ENCODE data around the gene SLC25A1.

Gene SLC25A1

GRCh38 chr22:19134176-19134831, 44.2 kb downstream of the SLC25A1 start:
- TF ChIP-seq, protein P1, sequence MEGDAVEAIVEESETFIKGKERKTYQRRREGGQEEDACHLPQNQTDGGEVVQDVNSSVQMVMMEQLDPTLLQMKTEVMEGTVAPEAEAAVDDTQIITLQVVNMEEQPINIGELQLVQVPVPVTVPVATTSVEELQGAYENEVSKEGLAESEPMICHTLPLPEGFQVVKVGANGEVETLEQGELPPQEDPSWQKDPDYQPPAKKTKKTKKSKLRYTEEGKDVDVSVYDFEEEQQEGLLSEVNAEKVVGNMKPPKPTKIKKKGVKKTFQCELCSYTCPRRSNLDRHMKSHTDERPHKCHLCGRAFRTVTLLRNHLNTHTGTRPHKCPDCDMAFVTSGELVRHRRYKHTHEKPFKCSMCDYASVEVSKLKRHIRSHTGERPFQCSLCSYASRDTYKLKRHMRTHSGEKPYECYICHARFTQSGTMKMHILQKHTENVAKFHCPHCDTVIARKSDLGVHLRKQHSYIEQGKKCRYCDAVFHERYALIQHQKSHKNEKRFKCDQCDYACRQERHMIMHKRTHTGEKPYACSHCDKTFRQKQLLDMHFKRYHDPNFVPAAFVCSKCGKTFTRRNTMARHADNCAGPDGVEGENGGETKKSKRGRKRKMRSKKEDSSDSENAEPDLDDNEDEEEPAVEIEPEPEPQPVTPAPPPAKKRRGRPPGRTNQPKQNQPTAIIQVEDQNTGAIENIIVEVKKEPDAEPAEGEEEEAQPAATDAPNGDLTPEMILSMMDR (IDR thresholded peaks at IDR 0.05; ENCODE audit: borderline replicate concordance, insufficient read depth, low read depth, low read length) = no peak
- H3K4me3 ChIP-seq (ENCODE audit: low read depth, low read length) = no peak overlapping the region

- H3K4me3 ChIP-seq (ENCODE audit: low read depth, low read length) = no peak overlapping the region
- TF ChIP-seq, protein P1 (IDR thresholded peaks at IDR 0.05; ENCODE audit: borderline replicate concordance, insufficient read depth, low read depth, low read length) = no peak
These were observed 45.0 kb downstream of the SLC25A1 start for GRCh38 chr22:19133561-19133960.

GRCh38 chr22:19132693-19133400, 45.7 kb downstream of the SLC25A1 start:
- TF ChIP-seq, protein P1 (IDR thresholded peaks at IDR 0.05; ENCODE audit: borderline replicate concordance, insufficient read depth, low read depth, low read length) = no peak
- no peak overlapping the region for H3K4me3 ChIP-seq (ENCODE audit: low read depth, low read length)

DNA sequence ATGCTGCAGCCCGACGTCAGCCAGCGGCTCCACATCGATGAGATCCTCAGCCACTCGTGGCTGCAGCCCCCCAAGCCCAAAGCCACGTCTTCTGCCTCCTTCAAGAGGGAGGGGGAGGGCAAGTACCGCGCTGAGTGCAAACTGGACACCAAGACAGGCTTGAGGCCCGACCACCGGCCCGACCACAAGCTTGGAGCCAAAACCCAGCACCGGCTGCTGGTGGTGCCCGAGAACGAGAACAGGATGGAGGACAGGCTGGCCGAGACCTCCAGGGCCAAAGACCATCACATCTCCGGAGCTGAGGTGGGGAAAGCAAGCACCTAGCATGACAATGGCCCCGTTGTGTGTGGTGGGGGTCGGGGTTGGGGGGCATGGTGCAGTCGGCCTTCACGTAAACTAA, 46.4 kb downstream of the SLC25A1 start:
- TF ChIP-seq, protein P1 (IDR thresholded peaks at IDR 0.05; ENCODE audit: borderline replicate concordance, insufficient read depth, low read depth, low read length) = no peak
- H3K4me3 ChIP-seq (ENCODE audit: low read depth, low read length) = no peak overlapping the region

DNA sequence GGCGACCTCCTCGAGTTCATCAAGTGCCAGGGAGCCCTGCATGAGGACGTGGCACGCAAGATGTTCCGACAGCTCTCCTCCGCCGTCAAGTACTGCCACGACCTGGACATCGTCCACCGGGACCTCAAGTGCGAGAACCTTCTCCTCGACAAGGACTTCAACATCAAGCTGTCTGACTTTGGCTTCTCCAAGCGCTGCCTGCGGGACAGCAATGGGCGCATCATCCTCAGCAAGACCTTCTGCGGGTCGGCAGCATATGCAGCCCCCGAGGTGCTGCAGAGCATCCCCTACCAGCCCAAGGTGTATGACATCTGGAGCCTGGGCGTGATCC, 46.9 kb downstream of the SLC25A1 start:
- H3K4me3 ChIP-seq (ENCODE audit: low read depth, low read length) = no peak overlapping the region
- TF ChIP-seq, protein P1 (IDR thresholded peaks at IDR 0.05; ENCODE audit: borderline replicate concordance, insufficient read depth, low read depth, low read length) = no peak

DNA sequence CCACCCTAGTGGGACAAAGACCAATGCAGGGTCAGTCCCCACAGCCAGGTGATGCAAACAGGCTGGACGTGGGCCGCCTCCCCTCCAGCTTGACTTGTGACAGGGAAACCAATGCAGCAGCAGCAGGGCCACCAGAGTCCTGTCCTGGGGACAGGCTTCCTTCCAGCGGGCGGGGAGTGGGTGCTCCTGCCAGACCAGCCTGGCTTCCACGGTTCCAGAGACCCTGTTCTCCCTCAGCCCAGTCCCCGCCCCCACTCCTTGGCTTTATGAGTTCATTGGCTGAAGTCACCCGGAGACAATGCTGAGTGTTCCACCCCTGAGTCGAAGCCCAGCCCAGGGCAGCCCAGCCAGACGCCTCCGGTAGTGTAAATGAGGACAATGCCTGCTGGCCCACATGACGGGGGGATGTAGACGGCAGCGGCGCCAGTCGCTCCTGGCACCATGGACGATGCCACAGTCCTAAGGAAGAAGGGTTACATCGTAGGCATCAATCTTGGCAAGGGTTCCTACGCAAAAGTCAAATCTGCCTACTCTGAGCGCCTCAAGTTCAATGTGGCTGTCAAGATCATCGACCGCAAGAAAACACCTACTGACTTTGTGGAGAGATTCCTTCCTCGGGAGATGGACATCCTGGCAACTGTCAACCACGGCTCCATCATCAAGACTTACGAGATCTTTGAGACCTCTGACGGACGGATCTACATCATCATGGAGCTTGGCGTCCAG, 47.4 kb downstream of the SLC25A1 start, which contains the start of gene TSSK2:
TSSK2 (plus strand) TSS at position 350 of the 726 bp plus-strand sequence; CDS start at position 442, 92 bp downstream.
- H3K4me3 ChIP-seq (ENCODE audit: low read depth, low read length) = no peak within 1 kb of the TSS
- TF ChIP-seq, protein P1 (IDR thresholded peaks at IDR 0.05; ENCODE audit: borderline replicate concordance, insufficient read depth, low read depth, low read length) = no peak

Data from GM12875 (cell line).